ENCODE measurements around the gene BTBD18. TPM values are rescaled to one million over a fixed set of nuclear protein-coding genes. Genes with fewer than 3 reads are reported as not detected.

BTBD18 gene
- total and polyA plus RNA-seq, 9 donors = 0.07 to 0.41 (median 0.09) TPM; not detected in 2

- 4% methylated on average over 5 of the region's 13 CpGs for WGBS (ENCODE audit: insufficient coverage)
- H3K27me3 ChIP-seq (ENCODE audit: control insufficient read depth, insufficient read depth, low read length) = no peaks in the 10 kb centered on the region
- no peaks in the 10 kb centered on the region for H3K9me3 ChIP-seq (replicated peaks; ENCODE audit: control insufficient read depth, low read depth, low read length)
- peak within 1 kb of the TSS; percentile 99 for H3K27ac ChIP-seq (ENCODE audit: low read length)
- H3K36me3 ChIP-seq (ENCODE audit: control insufficient read depth, insufficient read depth, low read length) = no peaks in the 10 kb centered on the region
- peaks cover 19% of the 10 kb centered on the region for H3K4me1 ChIP-seq (ENCODE audit: control insufficient read depth, insufficient read depth, low read length)
- peak; percentile 99 for DNase-seq
- peak within 1 kb of the TSS; percentile 90 for H3K4me3 ChIP-seq (ENCODE audit: low read length)
Measured at GRCh38 chr11:57761301-57762234, 9.9 kb upstream of the BTBD18 start, which contains the start of gene CTNND1. Gene CTNND1, plus strand, starts transcription at chr11:57761802. Its CDS starts 29,677 bp downstream, at chr11:57791479.

GRCh38 chr11:57758174-57758573 lies 6.6 kb upstream of the BTBD18 start:
- Histone ChIP-seq H3K9me3 (replicated peaks; ENCODE audit: control insufficient read depth, low read depth, low read length) (no peaks in the 10 kb centered on the region), H3K27me3 (ENCODE audit: control insufficient read depth, insufficient read depth, low read length) (no peaks in the 10 kb centered on the region), H3K4me1 (ENCODE audit: control insufficient read depth, insufficient read depth, low read length) (peaks cover 4% of the 10 kb centered on the region), H3K36me3 (ENCODE audit: control insufficient read depth, insufficient read depth, low read length) (no peaks in the 10 kb centered on the region), H3K27ac (ENCODE audit: low read length) (no peak overlapping the region), H3K4me3 (ENCODE audit: low read length) (no peak overlapping the region)
- no CpG with 5 or more reads among the region's 3 CpGs for WGBS (ENCODE audit: insufficient coverage)
- DNase-seq = no peak

- Histone ChIP-seq H3K4me3 (ENCODE audit: low read length) (no peak overlapping the region), H3K4me1 (ENCODE audit: control insufficient read depth, insufficient read depth, low read length) (no peaks in the 10 kb centered on the region), H3K27ac (ENCODE audit: low read length) (no peak overlapping the region), H3K9me3 (replicated peaks; ENCODE audit: control insufficient read depth, low read depth, low read length) (no peaks in the 10 kb centered on the region), H3K27me3 (ENCODE audit: control insufficient read depth, insufficient read depth, low read length) (no peaks in the 10 kb centered on the region), H3K36me3 (ENCODE audit: control insufficient read depth, insufficient read depth, low read length) (no peaks in the 10 kb centered on the region)
- DNase-seq = no peak
- 94% methylated on average over 29 of the region's 30 CpGs for WGBS (ENCODE audit: insufficient coverage)
Measured at GRCh38 chr11:57752954-57753353, 1.3 kb upstream of the BTBD18 start.

GRCh38 chr11:57751176-57751575 lies 443 bp downstream of the BTBD18 start:
- Histone ChIP-seq H3K27ac (ENCODE audit: low read length) (no peak overlapping the region), H3K27me3 (ENCODE audit: control insufficient read depth, insufficient read depth, low read length) (no peaks in the 10 kb centered on the region), H3K4me3 (ENCODE audit: low read length) (no peak overlapping the region), H3K36me3 (ENCODE audit: control insufficient read depth, insufficient read depth, low read length) (peaks cover 5% of the 10 kb centered on the region), H3K4me1 (ENCODE audit: control insufficient read depth, insufficient read depth, low read length) (no peaks in the 10 kb centered on the region), H3K9me3 (replicated peaks; ENCODE audit: control insufficient read depth, low read depth, low read length) (no peaks in the 10 kb centered on the region)
- DNase-seq = no peak

- Histone ChIP-seq H3K27ac (ENCODE audit: low read length) (no peak overlapping the region), H3K27me3 (ENCODE audit: control insufficient read depth, insufficient read depth, low read length) (no peaks in the 10 kb centered on the region), H3K9me3 (replicated peaks; ENCODE audit: control insufficient read depth, low read depth, low read length) (no peaks in the 10 kb centered on the region), H3K36me3 (ENCODE audit: control insufficient read depth, insufficient read depth, low read length) (peaks cover 40% of the 10 kb centered on the region), H3K4me3 (ENCODE audit: low read length) (no peak overlapping the region), H3K4me1 (ENCODE audit: control insufficient read depth, insufficient read depth, low read length) (peaks cover 8% of the 10 kb centered on the region)
- no CpG with 5 or more reads among the region's 1 CpG for WGBS (ENCODE audit: insufficient coverage)
- no peak for DNase-seq
Measured at GRCh38 chr11:57746920-57747319, 4.7 kb downstream of the BTBD18 start.

GRCh38 chr11:57745206-57745605 lies 6.4 kb downstream of the BTBD18 start:
- Histone ChIP-seq H3K9me3 (replicated peaks; ENCODE audit: control insufficient read depth, low read depth, low read length) (no peaks in the 10 kb centered on the region), H3K4me1 (ENCODE audit: control insufficient read depth, insufficient read depth, low read length) (peaks cover 14% of the 10 kb centered on the region), H3K27ac (ENCODE audit: low read length) (no peak overlapping the region), H3K36me3 (ENCODE audit: control insufficient read depth, insufficient read depth, low read length) (peaks cover 40% of the 10 kb centered on the region), H3K27me3 (ENCODE audit: control insufficient read depth, insufficient read depth, low read length) (no peaks in the 10 kb centered on the region), H3K4me3 (ENCODE audit: low read length) (no peak overlapping the region)
- 86% methylated on average over 1 of the region's 5 CpGs for WGBS (ENCODE audit: insufficient coverage)
- no peak for DNase-seq

- Histone ChIP-seq H3K27me3 (ENCODE audit: control insufficient read depth, insufficient read depth, low read length) (no peaks in the 10 kb centered on the region), H3K27ac (ENCODE audit: low read length) (no peak overlapping the region), H3K4me1 (ENCODE audit: control insufficient read depth, insufficient read depth, low read length) (peaks cover 14% of the 10 kb centered on the region), H3K4me3 (ENCODE audit: low read length) (no peak overlapping the region), H3K9me3 (replicated peaks; ENCODE audit: control insufficient read depth, low read depth, low read length) (no peaks in the 10 kb centered on the region), H3K36me3 (ENCODE audit: control insufficient read depth, insufficient read depth, low read length) (peaks cover 47% of the 10 kb centered on the region)
- no peak for DNase-seq
- WGBS (ENCODE audit: insufficient coverage) = 85% methylated on average over 2 of the region's 2 CpGs
Measured at GRCh38 chr11:57744357-57744756, 7.3 kb downstream of the BTBD18 start.

- Histone ChIP-seq H3K27ac (ENCODE audit: low read length) (peak overlapping the region; percentile 95), H3K4me3 (ENCODE audit: low read length) (peak overlapping the region; percentile 87), H3K27me3 (ENCODE audit: control insufficient read depth, insufficient read depth, low read length) (no peaks in the 10 kb centered on the region), H3K36me3 (ENCODE audit: control insufficient read depth, insufficient read depth, low read length) (peaks cover 59% of the 10 kb centered on the region), H3K9me3 (replicated peaks; ENCODE audit: control insufficient read depth, low read depth, low read length) (no peaks in the 10 kb centered on the region), H3K4me1 (ENCODE audit: control insufficient read depth, insufficient read depth, low read length) (peaks cover 14% of the 10 kb centered on the region)
- 0% methylated on average over 7 of the region's 10 CpGs for WGBS (ENCODE audit: insufficient coverage)
- no peak for DNase-seq
Measured at GRCh38 chr11:57742087-57742452, 9.5 kb downstream of the BTBD18 start.

- H3K27ac ChIP-seq (ENCODE audit: low read length) = peak within 1 kb of the TSS; percentile 95
- peaks cover 56% of the 10 kb centered on the region for H3K36me3 ChIP-seq (ENCODE audit: control insufficient read depth, insufficient read depth, low read length)
- no peaks in the 10 kb centered on the region for H3K9me3 ChIP-seq (replicated peaks; ENCODE audit: control insufficient read depth, low read depth, low read length)
- H3K27me3 ChIP-seq (ENCODE audit: control insufficient read depth, insufficient read depth, low read length) = no peaks in the 10 kb centered on the region
- peak within 1 kb of the TSS; percentile 87 for H3K4me3 ChIP-seq (ENCODE audit: low read length)
- WGBS (ENCODE audit: insufficient coverage) = under 1% methylated on average over 65 of the region's 75 CpGs
- peaks cover 14% of the 10 kb centered on the region for H3K4me1 ChIP-seq (ENCODE audit: control insufficient read depth, insufficient read depth, low read length)
- peak; percentile 99 for DNase-seq
Measured at GRCh38 chr11:57741132-57742086, 10.2 kb downstream of the BTBD18 start, which contains the start of gene SELENOH. Gene SELENOH, plus strand, starts transcription at chr11:57741491. Its CDS starts 105 bp downstream, at chr11:57741596.
